ENCODE measurements around the gene TMEM220. TPM values are rescaled to one million over a fixed set of nuclear protein-coding genes. Genes with fewer than 3 reads are reported as not detected.

TMEM220 gene
- total RNA-seq, 1 experiment from 2014 or later: not detected

DNA sequence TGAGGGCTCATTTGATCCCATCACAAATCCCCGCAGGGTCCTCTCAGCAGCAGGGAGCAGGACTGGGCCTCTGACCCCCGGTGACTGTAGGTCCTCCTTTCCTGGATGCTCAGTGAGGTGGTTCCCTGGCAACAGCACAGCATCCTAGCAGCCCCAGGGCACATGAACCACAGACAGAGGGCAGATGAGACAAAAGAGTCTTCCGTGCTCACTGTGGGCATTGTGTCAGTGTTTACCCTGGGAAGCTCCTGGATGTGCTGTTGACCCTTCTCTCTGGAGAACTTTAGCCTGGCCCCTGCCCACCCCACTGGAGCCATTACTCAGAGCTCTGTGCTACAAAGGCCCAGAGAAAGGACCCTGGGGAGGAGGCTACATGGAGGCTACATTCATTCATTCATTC, 21.7 kb upstream of the TMEM220 start:
- no peak for DNase-seq
- Histone ChIP-seq H3K9me2 (ENCODE audit: insufficient read depth) (no peaks in the 10 kb centered on the region), H3K4me3 (no peak overlapping the region), H2AFZ (no peak overlapping the region), H4K20me1 (ENCODE audit: insufficient read depth) (no peaks in the 10 kb centered on the region), H3F3A (ENCODE audit: insufficient read depth, low read depth) (no peaks in the 10 kb centered on the region), H3K27me3 (ENCODE audit: insufficient read depth, low read depth) (peaks cover 44% of the 10 kb centered on the region), H3K4me1 (replicated peaks; ENCODE audit: insufficient read depth) (no peaks in the 10 kb centered on the region), H3K36me3 (ENCODE audit: low read depth) (no peaks in the 10 kb centered on the region), H3K4me2 (no peak overlapping the region), H3K9me3 (ENCODE audit: insufficient read depth, low read depth) (no peaks in the 10 kb centered on the region), H3K79me2 (ENCODE audit: low read depth) (no peaks in the 10 kb centered on the region), H3K27ac (no peak overlapping the region)
- BruUV-seq (replicated peaks): no TSS peak
- CTCF ChIA-PET: no interaction called here
- TF ChIP-seq, protein P1, sequence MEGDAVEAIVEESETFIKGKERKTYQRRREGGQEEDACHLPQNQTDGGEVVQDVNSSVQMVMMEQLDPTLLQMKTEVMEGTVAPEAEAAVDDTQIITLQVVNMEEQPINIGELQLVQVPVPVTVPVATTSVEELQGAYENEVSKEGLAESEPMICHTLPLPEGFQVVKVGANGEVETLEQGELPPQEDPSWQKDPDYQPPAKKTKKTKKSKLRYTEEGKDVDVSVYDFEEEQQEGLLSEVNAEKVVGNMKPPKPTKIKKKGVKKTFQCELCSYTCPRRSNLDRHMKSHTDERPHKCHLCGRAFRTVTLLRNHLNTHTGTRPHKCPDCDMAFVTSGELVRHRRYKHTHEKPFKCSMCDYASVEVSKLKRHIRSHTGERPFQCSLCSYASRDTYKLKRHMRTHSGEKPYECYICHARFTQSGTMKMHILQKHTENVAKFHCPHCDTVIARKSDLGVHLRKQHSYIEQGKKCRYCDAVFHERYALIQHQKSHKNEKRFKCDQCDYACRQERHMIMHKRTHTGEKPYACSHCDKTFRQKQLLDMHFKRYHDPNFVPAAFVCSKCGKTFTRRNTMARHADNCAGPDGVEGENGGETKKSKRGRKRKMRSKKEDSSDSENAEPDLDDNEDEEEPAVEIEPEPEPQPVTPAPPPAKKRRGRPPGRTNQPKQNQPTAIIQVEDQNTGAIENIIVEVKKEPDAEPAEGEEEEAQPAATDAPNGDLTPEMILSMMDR (conservative IDR thresholded peaks at IDR 0.05): no peak
- no peak for TF ChIP-seq EZH2 (IDR thresholded peaks at IDR 0.05; ENCODE audit: low read depth)
- POLR2A ChIA-PET (ENCODE audit: unreplicated experiment): no interaction called here
- intact Hi-C loops (cut with micrococcal nuclease; ENCODE audit: unreplicated experiment): loop anchor here (5.0 kb wide), 1 partner anchor 96 kb away; no protein-coding TSS in a partner anchor

DNA sequence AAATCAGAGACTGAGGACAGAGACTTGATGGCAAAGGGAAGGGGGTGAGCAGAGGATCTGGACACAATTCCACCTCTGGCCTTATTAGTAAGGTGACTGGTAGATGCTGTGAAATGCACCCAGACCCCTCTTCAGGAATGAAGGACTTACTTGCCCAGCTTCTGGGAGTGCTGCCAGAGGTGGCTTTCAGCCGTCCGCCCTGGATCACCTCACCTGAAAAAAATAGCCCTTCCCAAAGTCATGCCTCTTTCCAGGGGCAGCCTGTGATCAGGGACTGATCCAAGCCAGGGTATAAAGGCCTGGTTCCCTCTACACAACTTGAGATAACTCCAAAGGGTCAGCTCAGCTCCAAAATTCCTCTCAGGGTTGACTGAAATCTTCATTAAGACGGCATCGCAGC, 20.4 kb upstream of the TMEM220 start:
- no peaks in the 10 kb centered on the region for H3K36me3 ChIP-seq (ENCODE audit: low read depth)
- TF ChIP-seq, protein P1 (conservative IDR thresholded peaks at IDR 0.05): no peak
- no peak for TF ChIP-seq EZH2 (IDR thresholded peaks at IDR 0.05; ENCODE audit: low read depth)
- H3K27ac ChIP-seq: no peak overlapping the region
- no peak overlapping the region for H3K4me2 ChIP-seq
- H3K79me2 ChIP-seq (ENCODE audit: low read depth): no peaks in the 10 kb centered on the region
- no peaks in the 10 kb centered on the region for H3K4me1 ChIP-seq (replicated peaks; ENCODE audit: insufficient read depth)
- peaks cover 48% of the 10 kb centered on the region for H3K27me3 ChIP-seq (ENCODE audit: insufficient read depth, low read depth)
- DNase-seq: no peak
- ChIA-PET POLR2A (ENCODE audit: unreplicated experiment) (no interaction called here), CTCF (no interaction called here)
- no peaks in the 10 kb centered on the region for H4K20me1 ChIP-seq (ENCODE audit: insufficient read depth)
- H2AFZ ChIP-seq: no peak overlapping the region
- no peak overlapping the region for H3K4me3 ChIP-seq
- H3F3A ChIP-seq (ENCODE audit: insufficient read depth, low read depth): no peaks in the 10 kb centered on the region
- no peaks in the 10 kb centered on the region for H3K9me3 ChIP-seq (ENCODE audit: insufficient read depth, low read depth)
- H3K9me2 ChIP-seq (ENCODE audit: insufficient read depth): no peaks in the 10 kb centered on the region
- intact Hi-C loops (cut with micrococcal nuclease; ENCODE audit: unreplicated experiment): loop anchor here (5.0 kb wide), 1 partner anchor 97 kb away; no protein-coding TSS in a partner anchor
- BruUV-seq (replicated peaks): no TSS peak

DNA sequence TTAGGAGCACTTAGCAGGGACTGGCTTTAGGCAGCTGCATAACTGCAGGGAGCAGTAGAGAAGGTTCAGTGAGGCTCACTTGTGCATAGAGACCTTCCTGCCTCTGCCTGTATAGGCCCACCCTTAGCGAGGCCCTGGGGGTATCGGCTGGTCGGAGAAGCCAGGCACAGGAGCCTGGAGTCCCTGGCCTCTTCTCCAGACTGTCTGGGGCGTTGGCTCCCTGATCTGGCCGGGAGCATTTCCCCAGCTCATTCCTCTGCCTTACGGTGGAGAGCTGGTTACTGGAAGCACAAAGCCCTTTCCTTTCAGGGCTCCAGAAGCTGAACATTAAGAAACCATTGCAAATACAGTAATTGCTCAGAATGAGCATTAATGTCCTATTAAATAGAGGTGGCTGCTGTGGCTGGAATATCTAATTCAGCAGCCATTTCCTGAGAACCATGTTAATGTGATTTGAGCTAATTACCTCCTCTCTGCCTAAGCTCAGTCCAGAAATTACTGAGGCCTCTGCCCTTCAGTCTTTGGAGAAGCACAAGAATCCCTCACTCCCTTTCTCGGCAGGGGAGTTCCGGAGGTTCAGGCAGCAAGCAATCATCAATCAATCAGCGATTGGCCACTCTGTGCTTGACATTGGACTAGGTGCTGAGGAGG, 18.8 kb upstream of the TMEM220 start:
- Histone ChIP-seq H3K79me2 (ENCODE audit: low read depth) (no peaks in the 10 kb centered on the region), H3K4me1 (replicated peaks; ENCODE audit: insufficient read depth) (no peaks in the 10 kb centered on the region), H3K9me2 (ENCODE audit: insufficient read depth) (no peaks in the 10 kb centered on the region), H3F3A (ENCODE audit: insufficient read depth, low read depth) (no peaks in the 10 kb centered on the region), H3K27me3 (ENCODE audit: insufficient read depth, low read depth) (peaks cover 48% of the 10 kb centered on the region), H3K36me3 (ENCODE audit: low read depth) (no peaks in the 10 kb centered on the region), H3K4me2 (no peak overlapping the region), H4K20me1 (ENCODE audit: insufficient read depth) (no peaks in the 10 kb centered on the region), H2AFZ (no peak overlapping the region), H3K9me3 (ENCODE audit: insufficient read depth, low read depth) (no peaks in the 10 kb centered on the region), H3K4me3 (no peak overlapping the region), H3K27ac (no peak overlapping the region)
- no TSS peak for BruUV-seq (replicated peaks)
- TF ChIP-seq, protein P1 (conservative IDR thresholded peaks at IDR 0.05): no peak
- intact Hi-C loops (cut with micrococcal nuclease; ENCODE audit: unreplicated experiment): no loop called here
- ChIA-PET POLR2A (ENCODE audit: unreplicated experiment) (no interaction called here), CTCF (no interaction called here)
- no peak for DNase-seq

Data from PC-9 (cell line).